A673 (cell line): ENCODE data around the gene RGS6. TPM values are rescaled to one million over a fixed set of nuclear protein-coding genes. Genes with fewer than 3 reads are reported as not detected.

Experiments
- BruUV-seq: library from RNA; stranded (reverse); fragments of 400-500 nt; replicated peaks from 2 replicates; lab custom pipeline; 2021; lab: Mats Ljungman, UMichigan
- CTCF ChIA-PET: fragments of 300-600 bp; sonication (Branson Sonifier 250); formaldehyde crosslinking; loops from one replicate; lab custom pipeline; 2022; ENCODE audit warnings: antibody characterized with exemption; lab: Charles Lee
- POLR2A ChIA-PET: fragments of 300-600 bp; sonication (Branson Sonifier 250); formaldehyde crosslinking; loops from one replicate; lab custom pipeline; 2022; ENCODE audit warnings: antibody characterized with exemption; ENCODE audit not compliant: low non-redundant PET; lab: Charles Lee
- DNase-seq: peaks from one replicate; pipeline ENCODE4 v3.0.0-alpha.2; 2015; ENCODE audit warnings: low spot score
- H3K27ac ChIP-seq: fragments of 200-600 bp; sonication (generic); 2 replicates; pipeline ENCODE4 v1.5.1; 2016; ENCODE audit warnings: mixed run types, low read depth, mild to moderate bottlenecking, mixed read lengths, antibody characterized with exemption, low read length; ENCODE audit not compliant: poor library complexity, severe bottlenecking
- H3K27me3 ChIP-seq: fragments of 200-600 bp; sonication (generic); replicated peaks from 2 replicates; pipeline ENCODE4 v1.6.1; 2017; ENCODE audit warnings: mixed run types, low read depth, mild to moderate bottlenecking, mixed read lengths, antibody characterized with exemption, low read length; ENCODE audit not compliant: insufficient read depth, poor library complexity
- H3K36me3 ChIP-seq: fragments of 200-600 bp; sonication (generic); 2 replicates; pipeline ENCODE4 v1.6.1; 2016; ENCODE audit warnings: mixed run types, mild to moderate bottlenecking, mixed read lengths, antibody characterized with exemption, low read length; ENCODE audit not compliant: insufficient read depth, poor library complexity, severe bottlenecking
- H3K4me1 ChIP-seq: fragments of 200-600 bp; sonication (generic); 2 replicates; pipeline ENCODE4 v1.6.1; 2017; ENCODE audit warnings: mixed run types, mild to moderate bottlenecking, mixed read lengths, antibody characterized with exemption, low read length; ENCODE audit not compliant: insufficient read depth, poor library complexity, severe bottlenecking
- H3K4me3 ChIP-seq: fragments of 200-600 bp; sonication (generic); 2 replicates; pipeline ENCODE4 v1.5.1; 2016; ENCODE audit warnings: low read depth, mixed run types, mild to moderate bottlenecking, mixed read lengths, low read length; ENCODE audit not compliant: poor library complexity, severe bottlenecking
- H3K9me3 ChIP-seq: fragments of 200-600 bp; sonication (generic); 2 replicates; pipeline ENCODE4 v1.6.1; 2016; ENCODE audit warnings: mixed run types, low read depth, mild to moderate bottlenecking, mixed read lengths, antibody characterized with exemption, low read length; ENCODE audit not compliant: poor library complexity, severe bottlenecking
- EZH2 ChIP-seq: fragments of 200-600 bp; sonication (generic); IDR thresholded peaks from 2 replicates; pipeline ENCODE4 v1.6.1; 2017; ENCODE audit warnings: borderline replicate concordance, low read depth, mild to moderate bottlenecking, mixed read lengths, antibody characterized with exemption, low read length; ENCODE audit not compliant: poor library complexity, severe bottlenecking
- intact Hi-C: fragments of 100-400 bp; cut with micrococcal nuclease; formaldehyde crosslinking; loops from one replicate; pipeline ENCODE4 v1.10.0; 2022; ENCODE audit not compliant: unreplicated experiment
- total RNA-seq: library from RNA; stranded (reverse); gene quantifications from 2 replicates; pipeline ENCODE4 v1.2.3, GENCODE V29; 2021
- TF ChIP-seq, protein P1 (sequence below): fragments of 300-800, 200-600 bp; sonication (generic); conservative IDR thresholded peaks from 2 replicates; pipeline ENCODE4 v1.5.1; 2017; ENCODE audit warnings: low read depth, mild to moderate bottlenecking, antibody characterized with exemption, low read length, moderate library complexity, mixed read lengths

Gene RGS6
- total RNA-seq, 1 experiment from 2014 or later, result not detected

DNA sequence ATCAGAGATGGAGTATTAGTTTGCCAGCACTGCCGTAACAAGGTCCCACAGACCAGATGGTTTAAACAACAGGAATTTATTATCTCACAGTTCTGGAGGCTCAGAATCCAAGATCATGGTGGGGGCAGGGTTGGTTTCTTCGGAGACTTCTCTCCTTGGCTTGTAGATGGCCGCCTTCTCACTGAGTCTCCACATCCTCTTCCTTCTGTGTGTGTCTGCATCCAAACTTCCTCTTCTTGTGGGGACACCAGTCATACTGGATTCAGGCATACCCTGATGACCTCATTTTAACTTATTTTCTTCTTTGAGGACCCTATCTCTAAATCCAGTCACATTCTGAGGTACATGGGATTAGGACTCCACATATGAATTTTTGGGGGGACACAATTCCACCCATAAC, 455.5 kb downstream of the RGS6 start:
- no TSS peak for BruUV-seq
- Histone ChIP-seq H3K36me3 (no peaks in the 10 kb centered on the region), H3K27ac (no peak overlapping the region), H3K9me3 (no peaks in the 10 kb centered on the region), H3K4me1 (no peaks in the 10 kb centered on the region), H3K27me3 (no peaks in the 10 kb centered on the region), H3K4me3 (no peak overlapping the region)
- no peak for DNase-seq
- TF ChIP-seq EZH2, result no peak
- TF ChIP-seq, protein P1, sequence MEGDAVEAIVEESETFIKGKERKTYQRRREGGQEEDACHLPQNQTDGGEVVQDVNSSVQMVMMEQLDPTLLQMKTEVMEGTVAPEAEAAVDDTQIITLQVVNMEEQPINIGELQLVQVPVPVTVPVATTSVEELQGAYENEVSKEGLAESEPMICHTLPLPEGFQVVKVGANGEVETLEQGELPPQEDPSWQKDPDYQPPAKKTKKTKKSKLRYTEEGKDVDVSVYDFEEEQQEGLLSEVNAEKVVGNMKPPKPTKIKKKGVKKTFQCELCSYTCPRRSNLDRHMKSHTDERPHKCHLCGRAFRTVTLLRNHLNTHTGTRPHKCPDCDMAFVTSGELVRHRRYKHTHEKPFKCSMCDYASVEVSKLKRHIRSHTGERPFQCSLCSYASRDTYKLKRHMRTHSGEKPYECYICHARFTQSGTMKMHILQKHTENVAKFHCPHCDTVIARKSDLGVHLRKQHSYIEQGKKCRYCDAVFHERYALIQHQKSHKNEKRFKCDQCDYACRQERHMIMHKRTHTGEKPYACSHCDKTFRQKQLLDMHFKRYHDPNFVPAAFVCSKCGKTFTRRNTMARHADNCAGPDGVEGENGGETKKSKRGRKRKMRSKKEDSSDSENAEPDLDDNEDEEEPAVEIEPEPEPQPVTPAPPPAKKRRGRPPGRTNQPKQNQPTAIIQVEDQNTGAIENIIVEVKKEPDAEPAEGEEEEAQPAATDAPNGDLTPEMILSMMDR, result no peak
- POLR2A ChIA-PET, result no interaction called here
- intact Hi-C loops, result no loop called here
- CTCF ChIA-PET, result no interaction called here

DNA sequence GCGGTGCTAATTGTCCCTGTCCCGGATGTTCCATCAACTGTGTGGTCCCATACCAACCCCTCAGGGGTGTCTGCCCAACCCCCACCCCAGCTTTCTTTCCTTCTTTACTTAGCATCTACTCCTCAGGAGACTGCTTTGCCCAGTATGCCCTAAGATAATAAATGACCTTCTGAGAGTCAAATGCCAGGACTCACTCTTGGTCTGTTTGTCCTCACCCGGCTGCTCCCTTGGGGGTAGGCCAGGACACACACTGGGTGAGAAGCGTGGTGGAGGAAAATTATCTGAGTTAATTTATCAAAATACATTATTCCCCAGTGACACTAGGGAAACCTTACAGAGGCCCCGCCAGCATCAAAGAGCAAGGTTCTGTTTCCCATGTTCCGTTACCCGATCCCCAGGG, 457.0 kb downstream of the RGS6 start:
- no peak for DNase-seq
- intact Hi-C loops, result no loop called here
- BruUV-seq, result no TSS peak
- no peak overlapping the region for H3K27ac ChIP-seq
- no peaks in the 10 kb centered on the region for H3K27me3 ChIP-seq
- no peaks in the 10 kb centered on the region for H3K4me1 ChIP-seq
- H3K36me3 ChIP-seq, result no peaks in the 10 kb centered on the region
- ChIA-PET CTCF (no interaction called here), POLR2A (no interaction called here)
- TF ChIP-seq, protein P1, result no peak
- TF ChIP-seq EZH2, result no peak
- H3K9me3 ChIP-seq, result no peaks in the 10 kb centered on the region
- H3K4me3 ChIP-seq, result no peak overlapping the region

DNA sequence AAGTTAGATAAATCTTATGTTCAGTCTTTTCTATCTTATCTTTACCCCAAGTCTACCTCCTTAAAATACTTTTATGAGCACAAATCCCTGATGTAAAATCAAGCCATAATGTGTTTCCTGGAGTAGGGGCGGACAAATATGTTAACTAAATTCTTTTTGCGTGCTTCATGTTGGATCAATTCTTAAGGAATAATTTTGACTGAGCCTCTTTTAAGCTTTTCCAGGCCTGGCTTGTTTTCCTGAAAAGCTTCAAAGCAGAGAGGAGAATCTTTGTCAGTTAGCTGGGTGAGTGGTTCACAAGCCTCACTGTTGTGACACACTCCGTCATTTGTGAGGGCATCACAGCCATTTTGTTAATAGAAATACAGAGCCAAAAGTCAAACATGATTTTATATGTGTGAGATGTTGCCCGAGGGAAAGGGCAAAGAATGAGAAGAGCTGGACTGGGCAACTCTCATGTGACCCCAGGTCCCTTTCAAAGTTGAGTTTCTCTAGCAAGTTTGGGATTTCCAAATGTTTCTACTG, 468.9 kb downstream of the RGS6 start:
- ChIA-PET POLR2A (no interaction called here), CTCF (no interaction called here)
- Histone ChIP-seq H3K27ac (no peak overlapping the region), H3K36me3 (no peaks in the 10 kb centered on the region), H3K4me3 (no peak overlapping the region), H3K9me3 (no peaks in the 10 kb centered on the region), H3K4me1 (no peaks in the 10 kb centered on the region), H3K27me3 (no peaks in the 10 kb centered on the region)
- intact Hi-C loops, result no loop called here
- DNase-seq, result no peak
- BruUV-seq, result no TSS peak
- TF ChIP-seq EZH2, result no peak
- TF ChIP-seq, protein P1, result no peak
